OCI-M1 (cell line): ENCODE measurements around the gene IGFN1.
"Not testable (repeated sequence)": the region's sequence is repeated elsewhere in the genome, so short reads cannot be mapped to it uniquely, and the experiment has no call there.

ENCODE experiments used
- DNase-seq: peaks from one replicate; lab custom pipeline; 2025; lab: John Stamatoyannopoulos, UW

The IGFN1 gene

DNA sequence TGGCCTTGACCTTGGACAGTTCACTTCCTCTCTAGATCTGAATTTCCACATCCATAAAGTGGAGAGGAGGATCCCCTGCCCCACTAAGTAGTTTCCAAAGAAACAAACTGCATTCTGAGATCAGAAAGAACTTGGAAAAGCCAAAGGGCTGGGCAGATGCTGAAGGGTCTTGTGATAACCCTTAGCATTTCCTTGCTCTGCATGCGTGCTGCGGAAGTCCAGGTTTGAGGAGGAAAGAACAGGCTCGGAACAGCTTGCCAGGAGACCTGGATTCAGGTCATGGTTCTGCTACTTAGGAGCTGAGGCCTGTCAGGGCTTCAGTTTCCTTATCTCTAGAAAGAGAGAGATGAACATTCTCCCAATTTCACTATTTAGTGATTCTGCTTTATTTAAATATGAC, 27.2 kb downstream of the IGFN1 start:
- no peak for DNase-seq

DNA sequence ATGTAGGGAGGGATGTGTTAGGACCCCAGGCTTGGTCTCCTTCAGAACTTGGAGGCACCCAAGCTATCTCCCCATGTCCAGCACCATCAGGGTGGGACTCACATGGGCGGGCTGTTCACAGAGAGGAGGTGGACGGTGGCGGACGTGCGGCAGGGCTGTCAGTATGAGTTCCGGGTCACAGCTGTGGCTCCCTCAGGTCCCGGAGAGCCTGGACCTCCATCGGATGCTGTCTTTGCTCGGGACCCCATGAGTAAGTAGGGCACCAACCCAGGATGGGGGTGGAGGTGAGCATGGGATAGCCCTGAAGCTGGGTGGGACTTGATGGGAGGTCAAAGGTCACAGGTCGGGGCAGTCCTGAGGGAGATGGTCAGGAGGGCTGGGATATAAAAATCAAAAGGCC, 27.8 kb downstream of the IGFN1 start:
- DNase-seq: no peak

DNA sequence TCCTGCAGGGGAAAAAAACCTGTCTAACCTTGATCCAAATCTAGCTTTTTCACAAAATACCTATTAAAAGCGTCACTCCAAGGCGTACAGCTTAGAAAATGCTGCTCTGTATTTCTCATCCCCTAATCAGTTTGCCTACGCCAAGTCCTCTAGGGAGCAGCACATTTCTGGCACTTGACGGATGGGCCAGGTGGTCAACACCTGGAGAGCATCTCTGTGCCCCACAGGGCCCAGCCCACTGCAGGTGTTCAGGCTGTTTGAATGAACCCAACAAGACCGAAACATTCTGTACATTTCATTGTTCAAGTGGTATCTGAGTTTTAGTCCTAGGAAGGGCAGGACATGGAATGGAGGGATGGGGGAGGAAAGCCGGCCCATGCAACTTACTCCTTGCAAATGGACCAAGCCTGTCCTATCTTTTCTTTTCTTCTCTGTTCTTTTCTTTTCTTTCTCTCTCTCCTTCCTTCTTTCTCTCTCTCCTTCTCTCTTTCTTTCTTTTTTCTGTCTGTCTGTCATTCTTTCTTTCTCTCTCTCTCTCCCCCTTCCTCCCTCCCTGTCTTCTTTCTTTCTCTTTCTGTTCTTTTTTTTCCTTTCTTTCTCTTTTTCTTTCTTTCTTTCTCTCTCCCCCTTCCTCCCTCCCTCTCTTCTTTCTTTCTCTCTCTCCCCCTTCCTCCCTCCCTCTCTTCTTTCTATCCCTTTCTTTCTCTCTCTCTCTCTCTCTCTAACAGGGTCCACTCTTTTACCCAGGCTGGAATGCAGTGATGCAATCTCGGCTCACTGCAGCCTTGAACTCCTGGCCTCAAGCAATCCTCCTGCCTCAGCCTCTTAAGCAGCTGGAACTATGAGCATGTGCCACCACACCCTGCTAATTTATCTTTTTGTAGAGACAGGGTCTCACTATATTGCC, 29.1 kb downstream of the IGFN1 start:
- no peak for DNase-seq

DNA sequence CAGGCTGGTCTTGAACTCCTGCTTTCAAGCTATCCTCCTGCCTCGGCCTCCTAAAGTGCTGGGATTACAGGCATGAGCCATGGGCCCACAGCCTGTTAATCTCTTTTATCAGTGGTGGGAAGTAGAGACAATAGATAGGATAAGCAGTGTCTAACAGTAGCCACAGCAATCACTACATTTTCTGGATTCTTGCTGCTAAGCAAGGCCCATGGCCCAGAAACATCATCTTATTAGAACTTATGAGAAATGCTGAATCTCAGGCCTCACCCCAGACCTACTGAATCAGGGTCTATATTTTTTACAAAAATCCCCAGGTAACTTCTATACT, 29.7 kb downstream of the IGFN1 start:
- DNase-seq: no peak

DNA sequence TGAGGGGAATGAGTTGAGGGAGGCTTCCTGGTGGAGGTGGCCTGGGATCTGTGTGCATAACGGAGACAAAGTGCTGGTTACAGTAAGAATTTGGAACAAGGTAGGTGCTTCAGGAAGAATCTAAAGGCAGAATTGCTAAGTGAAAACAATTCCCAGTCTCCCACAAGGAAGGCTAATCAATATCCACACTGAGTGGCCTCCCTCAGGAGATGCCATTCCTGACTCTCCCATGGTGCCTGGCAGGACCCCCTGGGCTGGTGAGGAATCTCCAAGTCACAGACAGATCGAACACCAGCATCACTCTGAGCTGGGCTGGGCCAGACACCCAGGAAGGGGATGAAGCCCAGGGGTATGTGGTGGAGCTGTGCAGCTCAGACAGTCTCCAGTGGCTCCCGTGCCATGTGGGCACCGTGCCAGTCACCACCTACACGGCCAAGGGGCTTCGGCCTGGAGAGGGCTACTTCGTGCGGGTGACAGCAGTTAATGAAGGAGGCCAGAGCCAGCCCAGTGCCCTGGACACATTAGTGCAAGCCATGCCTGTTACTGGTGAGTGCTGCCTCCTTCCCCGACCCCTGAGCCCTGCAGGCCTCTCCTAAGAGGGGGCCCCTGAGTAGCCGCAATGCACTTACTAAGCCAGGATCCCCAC, 30.7 kb downstream of the IGFN1 start:
- DNase-seq: no peak

DNA sequence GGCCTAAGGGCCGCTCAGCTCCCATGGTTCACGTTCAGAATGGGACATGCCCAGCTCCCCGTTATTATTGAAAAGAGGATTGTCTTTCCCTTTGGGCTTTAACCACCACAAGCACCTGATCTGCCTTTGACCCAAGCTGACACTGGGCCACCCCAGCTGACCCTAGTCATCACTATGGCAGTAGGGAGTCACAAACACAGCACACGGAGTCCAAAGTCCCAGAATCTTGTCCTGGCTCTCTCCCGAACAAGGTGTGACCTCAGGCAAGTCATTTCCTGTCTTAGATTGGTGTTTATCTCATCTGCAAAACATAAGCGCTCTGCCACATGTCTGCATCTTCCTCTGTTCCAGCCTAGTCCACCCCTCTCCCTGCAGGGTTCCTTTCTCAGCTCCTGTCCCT, 31.5 kb downstream of the IGFN1 start:
- DNase-seq: no peak

DNA sequence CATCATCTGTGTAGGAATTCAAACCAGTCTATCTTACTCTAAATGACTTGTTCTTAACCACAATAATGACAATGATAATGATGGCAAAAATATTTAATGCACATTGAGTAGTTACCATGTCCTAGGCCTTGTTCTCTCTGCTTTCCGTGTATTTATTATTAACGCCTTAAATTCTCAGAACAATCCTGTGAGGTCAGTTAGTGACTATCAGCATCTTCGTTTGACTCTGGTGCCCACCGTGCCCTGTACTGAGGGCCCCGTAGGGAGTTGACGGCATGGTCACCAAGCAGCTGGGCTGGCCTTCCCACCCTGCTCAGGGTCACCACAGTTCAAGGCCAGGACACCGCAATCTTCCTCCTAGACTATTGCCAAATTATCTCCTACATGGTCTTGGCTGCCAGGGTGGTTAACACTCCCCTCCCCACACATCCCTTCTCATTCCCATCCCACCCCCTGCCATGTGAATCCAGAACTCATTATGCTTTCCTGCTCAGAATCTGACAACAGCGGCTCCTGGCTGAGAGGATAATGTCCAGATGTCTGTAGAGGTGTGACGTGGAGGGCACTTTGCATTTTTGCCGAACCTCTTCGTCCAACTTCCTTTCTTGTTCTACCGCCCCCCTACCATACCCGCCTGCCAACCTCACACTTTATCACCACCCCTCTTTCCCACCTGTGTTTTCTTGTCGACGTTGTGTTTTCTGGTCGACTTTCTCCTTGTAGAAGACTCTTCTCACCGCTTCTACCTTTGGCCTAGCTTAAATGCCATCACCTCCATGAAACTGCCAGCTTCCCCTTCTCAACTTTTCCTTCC, 33.4 kb downstream of the IGFN1 start:
- DNase-seq: no peak

DNA sequence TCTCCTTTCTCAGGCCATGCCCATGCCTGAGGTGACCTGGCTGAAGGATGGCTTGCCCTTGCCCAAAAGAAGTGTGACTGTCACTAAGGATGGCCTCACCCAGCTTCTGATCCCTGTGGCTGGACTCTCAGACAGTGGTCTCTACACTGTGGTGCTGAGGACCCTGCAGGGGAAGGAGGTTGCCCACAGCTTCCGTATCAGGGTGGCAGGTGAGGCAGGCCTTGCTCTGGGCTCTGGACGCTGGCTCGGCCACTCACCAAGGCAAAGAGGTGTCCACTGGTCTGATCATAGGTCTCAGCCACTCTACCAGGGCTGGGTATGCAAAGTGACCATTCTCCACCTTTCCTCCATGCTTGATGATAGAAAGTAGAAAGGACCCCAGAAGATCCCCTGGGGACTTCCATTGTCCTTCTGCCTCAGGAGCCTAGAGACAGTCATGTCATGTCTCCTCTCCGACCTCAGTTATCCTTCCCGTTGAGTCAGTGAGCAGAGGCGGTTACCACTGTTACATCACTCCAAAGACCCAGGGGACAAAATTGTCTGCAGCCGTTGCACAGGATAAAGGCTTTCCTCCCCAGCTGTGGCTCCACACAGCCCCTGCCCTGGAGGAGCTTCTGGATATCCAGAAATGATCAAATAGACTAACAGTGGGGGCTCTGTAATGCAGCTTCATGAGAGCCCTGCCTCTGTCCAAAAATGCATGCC, 34.2 kb downstream of the IGFN1 start:
- no peak for DNase-seq

DNA sequence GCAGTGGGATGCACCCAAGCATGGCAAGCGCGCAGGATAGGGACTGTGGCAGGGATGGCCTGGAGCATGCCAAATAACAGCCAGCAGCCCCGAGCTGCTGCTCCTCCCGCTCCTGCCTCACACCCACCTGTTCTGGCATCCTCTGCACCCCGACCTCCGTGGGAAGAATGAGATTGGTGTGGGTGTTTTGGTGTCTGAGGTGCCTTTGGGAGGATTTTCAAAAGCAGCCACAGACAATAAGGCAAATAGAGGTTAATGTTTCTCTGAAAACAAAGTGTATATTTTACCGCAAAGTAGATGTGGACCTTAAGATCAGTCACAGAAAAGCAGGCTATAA, 35.5 kb downstream of the IGFN1 start:
- DNase-seq: no peak

DNA sequence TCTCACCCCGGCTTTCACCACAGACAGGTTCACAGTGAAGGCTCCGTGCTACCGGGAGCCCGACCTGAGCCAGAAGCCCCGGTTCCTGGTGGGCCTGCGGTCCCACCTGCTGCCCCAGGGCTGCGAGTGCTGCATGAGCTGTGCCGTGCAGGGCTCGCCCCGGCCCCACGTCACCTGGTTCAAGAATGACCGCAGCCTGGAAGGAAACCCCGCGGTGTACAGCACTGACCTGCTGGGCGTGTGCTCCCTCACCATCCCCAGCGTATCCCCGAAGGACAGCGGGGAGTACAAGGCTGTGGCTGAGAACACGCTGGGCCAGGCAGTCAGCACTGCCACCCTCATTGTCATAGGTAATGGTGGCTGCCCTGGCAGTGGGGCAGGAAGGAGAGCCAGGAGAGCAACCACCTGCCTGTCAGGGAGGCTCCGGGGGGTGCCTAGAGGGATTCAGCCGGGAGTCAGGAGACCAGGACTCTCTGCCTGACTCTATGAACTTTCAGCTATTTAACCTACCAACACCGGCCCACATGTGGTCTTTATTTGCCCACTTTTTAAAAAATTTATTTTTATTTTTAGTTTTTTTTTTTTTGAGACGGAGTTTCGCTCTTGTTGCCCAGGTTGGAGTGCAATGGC, 36.4 kb downstream of the IGFN1 start:
- DNase-seq: no peak

DNA sequence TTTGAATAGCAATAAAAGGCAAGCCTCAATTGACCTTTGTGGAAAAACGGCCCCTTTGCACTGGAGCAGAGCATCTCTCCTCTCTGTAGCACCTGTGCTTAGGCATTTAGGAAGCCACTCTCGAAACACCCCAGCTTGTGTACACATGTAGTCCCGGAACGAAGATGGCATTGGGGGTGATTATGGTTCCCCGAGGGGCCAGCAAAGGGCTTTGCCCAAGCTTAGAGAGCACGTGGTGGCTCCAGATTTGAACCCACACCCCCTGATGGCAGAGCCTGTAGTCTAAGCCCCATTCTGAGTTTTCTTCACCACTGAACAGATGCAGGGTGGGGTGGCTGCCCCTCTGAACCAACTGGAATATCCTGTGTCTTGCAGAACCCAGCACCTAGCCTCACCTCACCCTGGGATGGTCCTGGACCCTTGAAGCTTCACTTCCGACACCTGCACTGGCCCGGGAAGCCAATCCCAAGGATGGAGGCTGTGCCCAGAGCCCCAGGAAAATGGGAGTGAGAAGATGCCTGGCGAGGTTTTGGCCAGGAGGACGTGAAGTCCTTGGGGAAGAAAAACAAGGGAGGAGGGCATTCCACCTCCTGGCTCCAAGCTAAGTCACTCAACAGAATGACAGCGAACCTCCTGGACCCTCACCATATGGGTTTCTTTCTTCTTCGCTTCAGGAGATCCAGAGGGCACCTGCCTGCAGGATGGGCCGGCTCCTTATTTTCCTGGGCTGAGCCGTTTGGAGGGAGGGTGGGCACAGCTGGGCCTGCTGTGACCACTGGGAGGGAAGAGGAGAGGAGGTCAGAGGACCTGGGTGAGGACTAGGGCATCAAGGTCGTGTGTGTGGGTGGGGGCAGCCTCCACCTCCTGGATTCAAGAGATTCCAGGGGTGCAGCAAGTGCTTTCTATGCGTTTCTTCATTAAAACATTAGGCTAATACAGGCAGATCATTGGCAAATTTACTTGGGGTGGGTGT, 37.7 kb downstream of the IGFN1 start:
- DNase-seq: no peak

DNA sequence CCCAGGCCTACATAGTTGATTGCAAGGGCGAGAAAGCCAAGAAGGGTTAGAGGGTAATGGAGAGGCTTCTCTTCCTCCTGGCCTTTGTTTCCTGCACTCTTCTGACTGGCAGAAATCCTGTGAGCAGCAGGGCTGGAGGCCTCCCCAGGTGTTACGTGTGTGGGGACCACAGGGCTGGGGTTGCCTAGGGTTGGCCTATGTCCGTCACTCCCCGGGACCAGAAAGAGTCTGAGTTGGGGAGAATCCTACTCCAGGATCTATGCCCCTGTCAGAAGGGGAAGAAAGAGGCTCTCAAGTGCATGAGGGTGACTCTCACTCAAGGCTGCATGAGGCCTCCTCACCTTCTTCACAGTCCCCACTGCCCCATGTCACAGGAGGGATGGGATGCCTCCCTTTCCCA, 38.5 kb downstream of the IGFN1 start:
- no peak for DNase-seq

DNA sequence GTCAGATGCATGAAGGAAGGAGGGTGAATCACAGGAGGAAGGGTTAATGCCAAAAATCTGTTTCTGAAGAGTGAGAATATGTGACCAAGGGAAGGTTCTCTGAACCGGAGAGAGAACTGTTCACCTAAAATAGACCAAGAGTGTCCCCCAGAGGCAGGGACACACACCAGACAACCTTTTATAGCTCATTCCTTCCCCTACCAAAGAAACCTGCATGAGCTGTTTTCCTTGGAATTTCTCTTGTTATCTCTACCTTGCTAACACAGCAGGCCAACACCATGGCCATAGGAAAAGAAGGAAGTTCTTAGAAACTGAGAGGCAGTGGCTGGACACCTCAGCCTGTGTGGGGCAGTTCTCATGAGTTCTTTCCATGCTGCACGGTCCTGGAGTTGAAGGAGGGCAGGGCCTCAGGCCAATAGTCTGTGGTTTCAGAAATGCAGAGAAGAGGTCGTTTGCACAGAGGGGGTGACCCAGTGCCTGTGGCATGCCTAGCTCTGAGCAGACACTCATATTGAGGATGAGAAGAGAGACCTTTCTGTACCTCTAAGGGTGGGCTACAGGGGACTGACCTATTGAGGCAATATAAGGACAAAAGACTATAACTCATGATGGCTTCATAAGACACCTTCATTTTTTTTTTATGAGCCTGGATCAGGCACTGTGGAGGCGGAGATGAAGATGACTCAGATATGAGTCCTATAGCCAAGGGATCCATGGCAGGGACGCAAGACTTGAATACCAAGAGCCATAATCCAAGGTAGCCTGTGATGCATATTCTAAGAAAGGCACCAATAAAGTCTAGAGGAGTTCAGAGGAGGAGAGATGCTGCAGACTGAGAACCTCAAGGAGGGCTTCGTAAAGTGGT, 39.4 kb downstream of the IGFN1 start:
- DNase-seq: no peak

DNA sequence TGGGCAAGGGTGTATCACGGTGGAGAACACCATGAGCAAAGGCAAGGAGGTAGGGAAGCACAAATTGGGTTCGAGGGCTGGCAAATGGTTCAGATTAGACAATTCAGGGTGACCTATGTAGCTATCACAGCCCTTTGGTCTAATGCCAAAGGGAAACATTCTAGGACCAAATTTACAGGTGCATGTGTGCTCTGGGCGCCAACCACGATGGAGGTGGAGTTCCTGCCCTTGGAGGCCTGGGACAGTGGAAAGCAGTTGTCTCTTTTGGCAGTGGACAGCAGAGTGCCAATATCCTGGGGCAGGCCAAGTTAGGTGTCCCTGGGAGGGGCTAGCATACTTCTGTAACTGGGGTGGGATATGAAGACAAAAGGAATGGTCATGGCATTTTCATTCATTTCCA, 40.1 kb downstream of the IGFN1 start:
- DNase-seq: no peak

DNA sequence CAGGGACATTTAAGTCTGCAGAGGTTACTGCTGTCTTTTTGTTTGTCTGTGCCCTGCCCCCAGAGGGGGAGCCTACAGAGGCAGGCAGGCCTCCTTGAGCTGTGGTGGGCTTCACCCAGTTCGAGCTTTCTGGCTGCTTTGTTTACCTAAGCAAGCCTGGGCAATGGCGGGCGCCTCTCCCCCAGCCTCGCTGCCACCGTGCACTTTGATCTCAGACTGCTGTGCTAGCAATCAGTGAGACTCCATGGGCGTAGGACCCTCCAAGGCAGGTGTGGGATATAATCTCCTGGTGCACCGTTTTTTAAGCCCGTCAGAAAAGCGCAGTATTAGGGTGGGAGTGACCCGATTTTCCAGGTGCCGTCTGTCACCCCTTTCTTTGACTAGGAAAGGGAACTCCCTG, 49.0 kb downstream of the IGFN1 start:
- not testable (repeated sequence) for DNase-seq

DNA sequence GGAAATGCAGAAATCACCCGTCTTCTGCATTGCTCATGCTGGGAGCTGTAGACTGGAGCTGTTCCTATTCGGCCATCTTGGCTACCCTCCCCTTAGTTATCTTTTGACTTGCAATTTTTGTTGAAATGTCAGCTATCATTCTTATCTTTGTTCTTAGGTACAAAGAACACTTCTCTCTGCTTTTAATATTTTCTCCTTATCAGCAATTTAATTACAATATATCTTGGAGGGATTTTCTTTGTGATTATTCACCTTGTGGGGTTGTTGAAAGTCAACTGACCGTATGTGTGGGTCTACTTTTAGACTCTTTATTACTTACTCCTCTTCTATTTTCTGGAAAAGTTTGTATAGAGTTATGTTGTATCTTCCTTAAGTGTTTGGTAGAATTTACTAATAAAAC, 49.5 kb downstream of the IGFN1 start:
- no peak for DNase-seq

DNA sequence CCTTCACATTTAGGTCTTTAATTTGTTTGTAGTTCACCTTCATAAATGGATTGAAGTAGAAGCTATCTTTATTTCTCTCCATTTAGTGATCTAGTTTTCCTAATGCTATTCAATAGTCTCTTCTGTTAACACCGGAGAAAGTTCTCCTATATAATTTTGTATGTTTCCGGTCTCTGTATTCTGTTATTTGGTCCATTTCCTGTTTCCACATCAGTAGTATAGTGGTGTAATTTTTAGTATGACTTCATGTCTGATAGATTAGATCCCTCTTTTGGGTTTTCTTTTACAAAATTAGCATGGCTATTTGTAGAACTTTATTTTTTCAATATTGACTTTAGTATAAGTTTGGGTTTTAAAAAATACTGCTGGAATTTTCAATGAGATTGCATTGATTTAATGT, 51.1 kb downstream of the IGFN1 start:
- no peak for DNase-seq

DNA sequence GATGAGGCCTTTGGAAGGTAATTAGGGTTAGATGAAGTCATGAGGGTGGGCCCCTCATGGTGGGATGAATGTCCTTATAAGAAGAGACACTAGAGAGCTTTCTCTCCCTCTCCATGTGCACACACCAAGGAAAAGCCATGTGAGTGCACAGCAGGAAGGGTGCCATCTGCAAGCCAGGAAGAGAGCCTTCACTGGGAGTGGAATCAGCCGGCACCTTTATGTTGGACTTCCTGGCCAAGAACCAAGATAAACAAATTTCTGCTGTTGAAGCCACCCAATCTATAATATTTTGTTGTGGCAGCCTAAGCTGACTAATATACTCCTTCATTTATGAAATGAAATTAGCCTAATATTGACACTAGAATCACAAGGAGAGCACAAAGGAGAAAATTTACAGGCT, 54.5 kb downstream of the IGFN1 start:
- no peak for DNase-seq

DNA sequence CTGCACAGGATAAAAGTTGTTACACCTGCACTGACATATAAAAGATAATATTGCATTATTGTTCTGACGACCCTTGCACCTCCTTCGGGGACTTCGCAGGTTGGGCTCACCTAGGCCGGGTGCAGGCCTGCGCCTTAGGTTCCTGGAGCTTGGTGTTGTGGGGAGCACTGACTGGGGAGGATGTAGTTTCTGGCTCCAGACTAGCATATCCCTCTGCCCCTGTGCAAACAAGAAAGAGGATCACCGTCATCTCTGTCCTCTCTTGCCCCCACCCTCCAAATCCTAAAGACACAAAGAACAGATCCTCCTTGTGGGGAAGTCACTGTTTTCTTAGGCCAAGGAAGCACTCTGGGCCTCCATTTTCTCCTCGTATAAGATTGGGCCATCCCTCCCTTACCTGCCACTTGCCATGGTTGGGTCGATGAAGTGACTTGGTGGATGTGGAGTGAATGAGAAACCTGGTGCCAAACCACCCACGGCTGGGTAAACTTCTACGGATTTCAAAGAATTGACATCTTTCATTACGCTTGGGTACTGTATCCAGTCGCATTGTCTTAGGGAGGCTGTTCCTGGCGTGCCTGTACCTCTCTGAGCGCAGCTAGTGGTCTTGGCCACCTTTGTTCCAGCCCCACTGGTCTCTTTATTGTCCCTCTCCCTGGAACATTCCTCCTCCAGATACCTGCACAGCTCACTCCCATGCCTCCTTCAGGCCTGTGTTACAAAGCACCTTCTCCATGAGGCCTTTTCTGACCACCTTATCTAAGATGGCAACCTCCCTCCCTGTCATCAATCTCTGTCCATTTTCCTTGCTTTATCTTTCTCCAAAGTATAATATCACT, 58.3 kb downstream of the IGFN1 start:
- no peak for DNase-seq
